Measurements from ENCODE around the gene AKAP8.
"Not testable (repeated sequence)": the region's sequence is repeated elsewhere in the genome, so short reads cannot be mapped to it uniquely, and the experiment has no call there.

AKAP8 gene

DNA sequence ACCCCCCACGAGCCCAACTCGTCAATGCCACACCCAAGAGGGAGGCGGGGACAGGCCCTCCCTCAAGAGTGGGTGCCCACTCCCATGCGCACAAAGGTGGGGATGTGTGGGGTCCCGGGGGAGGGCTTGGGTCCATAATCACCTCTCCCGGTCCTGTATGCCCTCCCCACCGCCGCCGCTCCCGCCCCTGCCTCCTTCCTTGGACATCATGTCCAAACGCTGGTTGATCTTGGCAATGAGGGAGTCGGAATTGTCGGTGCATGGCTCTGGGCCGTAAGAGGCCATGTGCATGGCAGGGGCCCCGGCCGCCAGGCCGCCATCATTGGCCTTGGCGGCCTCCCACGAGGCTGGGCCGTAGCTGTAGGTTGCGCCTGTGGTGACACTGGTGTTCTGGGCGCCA, 5.9 kb downstream of the AKAP8 start:
- DNase-seq (ENCODE audit: low spot score): no peak

DNA sequence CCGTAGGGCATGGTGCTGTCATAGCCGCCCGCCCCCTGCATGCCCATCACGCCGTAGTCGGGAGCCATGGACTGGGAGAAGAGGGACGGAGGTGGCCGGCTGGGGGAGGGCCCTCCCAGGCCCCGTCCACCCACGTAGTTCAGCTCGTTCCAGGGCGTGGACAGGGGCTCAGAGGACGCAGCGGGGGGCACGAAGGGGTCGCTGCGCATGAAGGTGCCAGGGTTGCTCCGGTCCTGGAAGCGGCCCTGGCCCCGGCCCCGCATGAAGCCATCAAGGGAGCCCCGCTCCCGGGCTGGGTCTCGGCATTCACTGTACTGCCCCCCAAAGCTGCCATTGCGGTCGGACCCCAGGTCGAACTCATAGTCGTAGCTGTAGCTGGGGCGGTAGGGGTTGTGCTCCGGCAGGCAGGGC, 6.7 kb downstream of the AKAP8 start:
- DNase-seq (ENCODE audit: low spot score): no peak

DNA sequence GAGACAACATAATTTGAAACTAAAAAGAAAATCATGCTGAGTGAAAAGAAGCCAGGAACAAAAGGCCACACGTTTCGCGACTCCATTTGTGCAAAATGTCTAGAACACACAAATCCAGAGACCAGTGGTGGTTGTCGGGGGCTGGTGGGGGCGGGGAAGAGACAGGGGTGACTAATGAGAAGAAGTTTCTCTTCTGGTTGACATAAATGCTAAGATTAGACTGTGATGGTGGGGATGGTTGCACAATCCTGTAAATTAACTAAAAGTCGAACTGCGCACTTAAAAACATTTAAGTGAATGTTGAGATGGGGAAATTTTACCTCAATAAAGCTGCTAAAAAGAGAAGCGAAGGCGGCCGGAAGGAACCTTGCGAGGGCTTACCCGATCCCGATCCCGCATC, 7.1 kb downstream of the AKAP8 start:
- no peak for DNase-seq (ENCODE audit: low spot score)

DNA sequence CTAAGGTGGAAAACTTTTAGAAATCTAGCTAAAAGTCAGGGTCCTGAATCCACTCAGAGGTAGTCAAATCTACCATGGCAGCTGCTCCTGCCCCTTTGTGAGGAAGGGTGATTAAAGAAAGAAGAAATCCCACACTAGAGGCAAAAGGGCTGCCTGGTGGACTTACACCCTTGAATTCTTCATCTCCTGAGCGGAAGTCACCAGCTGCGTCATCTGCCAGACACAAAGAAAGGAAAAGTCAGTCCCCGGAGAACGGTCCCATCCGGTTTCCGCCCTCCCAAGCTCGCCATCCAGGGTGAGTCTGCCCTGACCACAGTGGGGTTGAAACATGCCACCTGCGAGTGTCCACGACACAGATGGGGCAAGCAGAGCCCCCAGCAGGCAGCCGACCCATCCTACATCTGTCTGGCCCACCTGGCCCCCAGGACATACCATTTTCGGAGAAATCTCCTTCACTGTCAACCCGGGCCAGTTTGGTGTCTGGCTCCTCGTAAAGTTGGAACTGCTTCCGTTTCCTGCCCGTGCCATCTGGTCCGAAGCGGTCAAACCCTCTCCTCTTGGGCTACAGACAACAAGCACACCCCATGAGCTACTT, 7.7 kb downstream of the AKAP8 start:
- DNase-seq (ENCODE audit: low spot score): no peak

DNA sequence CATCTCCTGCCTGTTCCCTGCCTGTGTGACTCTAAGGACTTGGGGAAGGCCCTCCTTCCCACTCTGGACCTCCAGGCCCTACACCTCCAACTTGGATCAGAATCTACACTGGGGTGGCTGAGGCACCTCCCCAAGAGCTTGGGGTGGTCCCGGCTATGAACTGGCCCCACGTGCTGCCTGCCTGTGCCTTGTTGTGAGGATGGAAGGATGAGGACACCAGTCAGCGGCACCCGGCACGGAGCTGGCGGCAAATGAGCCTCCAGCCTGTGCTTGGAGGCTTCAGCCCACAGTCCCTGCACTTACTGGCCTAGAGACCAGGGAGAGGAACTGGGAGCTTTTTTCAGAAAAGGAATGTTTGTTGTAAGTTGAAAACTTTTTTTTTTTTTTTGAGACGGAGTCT, 8.5 kb downstream of the AKAP8 start:
- DNase-seq (ENCODE audit: low spot score): no peak

DNA sequence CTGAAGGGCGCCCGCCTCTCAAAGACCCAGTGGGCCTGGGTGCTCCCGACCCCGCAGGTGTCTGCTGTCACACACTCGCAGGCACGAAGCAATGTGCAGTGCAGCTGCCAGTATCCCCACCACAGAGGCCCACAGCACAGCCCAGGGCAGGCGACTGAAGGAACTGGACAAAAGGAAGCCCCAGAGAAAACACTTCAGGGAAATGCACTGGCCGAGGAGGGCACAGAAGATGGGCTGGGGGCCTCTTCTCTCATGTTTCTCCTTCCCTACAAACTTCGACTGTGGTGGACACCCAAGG, 10.0 kb downstream of the AKAP8 start:
- DNase-seq (ENCODE audit: low spot score): no peak

DNA sequence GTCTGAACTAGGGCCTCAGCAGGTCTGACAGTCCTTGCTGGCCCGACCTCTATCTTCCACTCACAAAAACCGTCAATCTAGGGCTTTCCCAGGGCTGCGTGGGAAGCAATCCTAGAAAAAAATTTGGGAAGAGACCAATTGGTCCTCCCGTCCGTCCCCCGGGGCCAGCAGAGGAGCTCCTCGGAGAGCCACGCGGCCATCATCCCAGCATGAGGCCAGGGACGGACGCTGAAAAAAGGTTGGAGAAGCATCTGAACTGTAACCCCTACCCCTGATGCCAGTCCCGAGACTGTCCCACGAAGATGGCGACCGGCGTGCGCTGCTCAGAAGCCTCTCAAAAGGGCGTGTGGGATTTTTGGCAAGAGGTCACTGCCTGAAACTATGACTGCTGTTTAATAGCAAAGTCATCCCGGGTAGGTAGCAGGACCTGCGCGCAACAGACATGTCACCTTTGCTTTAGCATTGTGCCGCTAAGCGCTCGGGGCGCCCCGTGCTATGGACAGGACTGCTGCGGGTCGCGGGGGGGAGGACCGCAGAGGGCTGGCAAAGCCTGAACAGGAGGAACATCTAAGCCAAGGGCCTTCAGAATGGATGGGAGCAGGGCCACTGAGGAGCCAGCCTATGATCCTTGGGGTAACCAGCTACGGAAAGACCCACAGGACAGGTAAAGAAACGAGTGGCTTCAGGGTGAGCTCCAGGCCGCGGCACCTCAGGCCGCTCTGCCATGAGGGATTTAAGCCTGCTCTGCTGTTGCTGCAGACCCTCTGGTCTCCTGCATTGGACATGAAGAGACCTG, 10.6 kb downstream of the AKAP8 start:
- no peak for DNase-seq (ENCODE audit: low spot score)

DNA sequence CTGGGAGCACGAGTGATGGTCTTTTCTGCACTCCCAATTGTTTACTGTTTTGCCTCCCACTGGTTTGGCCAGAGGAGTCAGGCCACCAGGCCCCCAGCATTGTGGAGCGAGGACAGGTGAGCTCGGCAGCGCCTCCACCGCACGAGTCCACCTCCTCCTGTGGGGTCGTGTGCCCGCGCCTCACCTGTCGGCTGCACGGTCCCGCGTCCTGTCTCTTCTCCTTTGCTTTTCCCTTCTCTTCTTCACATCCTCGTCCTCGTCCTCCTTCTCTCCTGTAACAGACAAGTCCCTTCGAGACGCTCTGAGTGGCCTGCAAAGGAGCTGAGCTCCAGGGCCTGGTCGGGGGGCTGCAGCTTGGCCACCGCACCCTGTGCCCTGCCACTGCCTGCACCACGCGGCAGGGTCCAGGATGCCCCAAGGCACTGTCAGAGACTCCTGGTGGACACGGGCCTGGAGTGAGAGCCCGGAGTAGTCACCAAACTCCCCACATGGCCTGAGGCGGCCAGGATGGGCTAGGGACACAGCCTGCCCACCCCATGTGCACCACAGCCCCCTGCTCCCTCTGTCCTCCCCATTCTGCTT, 11.4 kb downstream of the AKAP8 start:
- DNase-seq (ENCODE audit: low spot score): no peak

DNA sequence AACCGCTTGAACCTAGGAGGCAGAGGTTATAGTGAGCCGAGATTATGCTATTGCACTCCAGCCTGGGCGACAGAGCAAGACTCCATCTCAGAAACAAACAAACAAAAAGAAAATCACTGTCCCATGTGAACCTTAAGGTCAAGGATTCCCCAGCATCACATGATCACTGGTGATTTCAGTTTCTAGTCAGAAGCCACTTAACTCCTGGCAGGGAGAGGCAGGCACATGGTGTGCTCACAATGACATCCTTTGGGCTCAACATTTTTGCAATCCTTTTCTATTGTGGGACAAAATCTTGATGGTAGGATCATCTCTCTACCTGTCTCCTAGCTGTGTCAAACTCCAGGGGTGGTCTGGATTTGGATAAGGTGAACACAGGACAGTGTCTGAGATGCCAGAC, 12.1 kb downstream of the AKAP8 start:
- no peak for DNase-seq (ENCODE audit: low spot score)

DNA sequence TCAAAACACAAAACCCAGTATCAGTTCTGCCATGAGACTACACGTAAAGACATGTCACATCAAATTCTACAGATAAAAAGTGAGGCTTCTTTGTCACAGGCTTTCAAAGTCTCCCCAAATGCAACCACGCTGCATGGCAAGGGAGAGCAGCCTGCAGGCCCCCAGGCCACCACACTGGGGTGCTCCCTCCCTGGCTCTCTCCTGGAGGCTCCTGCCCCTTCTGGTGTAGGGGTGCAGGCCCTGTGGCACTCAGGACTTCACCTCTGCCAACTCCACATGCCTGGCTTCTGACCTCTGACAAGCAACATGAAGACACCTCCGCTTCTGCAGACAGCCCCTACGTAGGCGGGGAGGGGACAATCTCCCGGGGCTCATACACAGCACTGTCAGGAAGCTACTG, 14.3 kb downstream of the AKAP8 start:
- DNase-seq (ENCODE audit: low spot score): no peak

DNA sequence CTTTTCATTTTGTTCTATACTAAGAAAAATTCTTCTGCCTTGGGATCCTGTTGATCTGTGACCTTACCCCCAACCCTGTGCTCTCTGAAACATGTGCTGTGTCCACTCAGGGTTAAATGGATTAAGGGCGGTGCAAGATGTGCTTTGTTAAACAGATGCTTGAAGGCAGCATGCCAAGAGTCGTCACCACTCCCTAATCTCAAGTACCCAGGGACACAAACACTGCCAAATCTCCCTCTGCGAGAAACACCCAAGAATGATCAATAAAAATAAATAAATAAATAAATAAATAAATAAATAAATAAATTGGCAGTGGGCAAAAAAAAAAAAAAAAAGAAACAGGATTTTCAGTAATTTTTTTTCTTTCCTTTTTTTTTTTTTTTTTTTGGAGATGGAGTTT, 15.8 kb downstream of the AKAP8 start:
- DNase-seq (ENCODE audit: low spot score): not testable (repeated sequence)

DNA sequence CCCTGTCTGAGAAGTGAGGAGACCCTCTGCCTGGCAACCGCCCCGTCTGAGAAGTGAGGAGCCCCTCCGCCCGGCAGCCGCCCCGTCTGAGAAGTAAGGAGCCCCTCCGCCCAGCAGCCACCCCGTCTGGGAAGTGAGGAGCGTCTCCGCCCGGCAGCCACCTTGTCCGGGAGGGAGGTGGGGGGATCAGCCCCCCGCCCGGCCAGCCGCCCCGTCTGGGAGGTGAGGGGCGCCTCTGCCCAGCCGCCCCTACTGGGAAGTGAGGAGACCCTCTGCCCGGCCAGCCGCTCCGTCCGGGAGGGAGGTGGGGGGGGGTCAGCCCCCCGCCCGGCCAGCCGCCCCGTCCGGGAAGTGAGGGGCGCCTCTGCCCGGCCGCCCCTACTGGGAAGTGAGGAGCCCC, 16.5 kb downstream of the AKAP8 start:
- not testable (repeated sequence) for DNase-seq (ENCODE audit: low spot score)

DNA sequence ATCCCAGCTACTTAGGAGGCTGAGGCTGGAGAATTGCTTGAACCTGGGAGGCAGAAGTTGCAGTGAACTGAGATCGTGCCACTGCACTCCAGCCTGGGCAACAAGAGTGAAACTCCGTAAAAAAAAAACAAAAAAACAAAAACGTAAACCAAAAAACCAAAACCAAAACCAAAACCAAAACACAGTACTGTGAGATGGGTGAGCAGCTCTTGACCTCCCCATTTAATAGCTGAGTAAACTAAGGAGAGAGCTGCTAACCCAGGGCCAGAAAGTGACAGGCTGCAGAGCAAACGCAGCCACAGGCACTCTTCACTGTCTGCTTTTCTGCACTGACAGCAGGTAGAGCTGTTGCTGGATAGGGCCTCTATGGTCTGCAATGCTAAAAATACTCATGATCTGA, 19.6 kb downstream of the AKAP8 start:
- DNase-seq (ENCODE audit: low spot score): not testable (repeated sequence)

DNA sequence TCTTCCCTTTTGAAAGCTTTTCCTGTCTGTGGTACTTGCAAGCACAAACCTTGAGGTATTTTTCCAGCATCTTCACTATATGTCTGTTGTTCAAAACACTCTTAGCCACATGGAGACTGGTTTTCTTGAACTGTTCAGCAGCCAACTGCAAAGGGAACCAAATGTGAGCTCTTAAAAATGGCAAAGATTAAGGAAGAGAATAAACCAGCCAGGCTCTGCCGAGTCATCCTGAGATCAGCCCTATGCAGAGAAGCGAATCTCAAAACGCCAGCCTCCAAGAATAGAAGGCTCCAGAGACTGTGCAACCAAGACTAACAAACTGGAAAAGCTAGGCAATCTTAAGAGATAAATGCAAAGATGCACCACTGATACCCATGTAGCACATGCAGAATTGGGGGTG, 20.7 kb downstream of the AKAP8 start:
- DNase-seq (ENCODE audit: low spot score): no peak

DNA sequence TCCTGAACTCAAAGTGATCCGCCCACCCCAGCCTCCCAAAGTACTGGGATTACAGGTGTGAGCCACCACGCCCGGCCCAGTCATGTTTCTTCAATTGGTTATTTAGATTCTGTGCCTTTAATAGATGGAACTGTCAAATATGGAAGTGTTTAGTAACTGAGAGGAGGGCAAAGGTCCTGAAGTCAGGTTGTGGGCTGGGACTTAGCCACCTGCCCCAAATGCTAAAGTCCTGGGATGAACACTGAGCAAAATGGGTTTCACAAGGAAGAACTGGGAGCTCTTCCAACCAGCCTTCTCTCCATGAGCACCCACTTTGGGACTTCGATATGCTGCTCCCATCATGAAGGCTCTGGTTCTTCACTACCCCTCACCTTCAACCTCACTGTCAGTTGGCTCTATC, 21.7 kb downstream of the AKAP8 start:
- no peak for DNase-seq (ENCODE audit: low spot score)

DNA sequence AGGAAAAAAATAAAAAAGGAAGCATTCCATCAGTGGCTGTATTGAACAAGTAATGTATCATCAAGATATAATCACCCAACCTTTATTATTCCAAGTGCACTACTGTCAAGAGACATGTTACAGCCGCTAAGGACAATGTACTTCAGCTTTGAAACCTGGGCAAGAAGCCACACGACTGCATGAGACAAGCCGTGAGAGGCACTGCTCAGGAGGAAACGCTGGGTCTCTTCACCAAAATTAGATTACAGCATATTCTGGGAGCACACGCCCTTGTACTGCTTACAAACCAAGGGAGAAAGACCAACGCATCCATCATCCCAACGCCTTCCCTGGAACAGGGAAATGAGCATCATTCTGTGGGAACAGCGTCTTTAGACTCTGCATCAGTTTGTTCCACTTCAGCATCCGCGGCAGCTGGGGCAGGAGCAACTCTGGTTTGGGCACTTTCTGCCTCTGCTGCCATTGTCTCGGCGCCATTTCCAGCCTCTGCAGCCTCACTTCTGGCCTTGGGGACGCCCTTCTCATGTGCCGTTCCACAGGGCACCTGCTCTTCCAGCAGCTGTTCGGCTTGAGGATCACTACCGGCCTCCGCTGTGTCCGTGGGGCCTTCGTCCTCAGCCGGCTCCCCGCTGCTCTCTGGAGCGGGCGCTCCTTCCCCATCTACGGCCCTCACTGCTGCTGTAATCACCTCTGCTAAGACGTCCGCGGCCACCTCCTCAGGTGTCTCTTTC, 24.9 kb downstream of the AKAP8 start:
- no peak for DNase-seq (ENCODE audit: low spot score)

DNA sequence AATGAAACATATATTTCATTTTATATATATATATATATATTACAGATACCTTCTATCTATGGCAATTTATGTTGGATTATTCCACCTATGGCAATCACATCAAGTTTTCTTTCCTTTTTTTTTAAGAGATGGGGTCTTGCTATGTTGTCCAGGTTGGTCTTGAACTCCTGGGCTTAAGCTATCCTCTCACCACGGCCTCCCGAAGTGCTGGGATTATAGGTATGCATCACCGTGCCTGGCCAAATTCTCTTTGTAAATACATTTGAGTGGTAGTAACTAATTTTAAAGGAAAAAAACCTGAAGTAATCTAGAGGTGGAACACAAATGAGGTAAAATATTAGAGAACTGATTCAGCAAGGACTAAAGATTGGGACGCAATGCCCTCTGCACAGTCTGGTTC, 25.7 kb downstream of the AKAP8 start:
- no peak for DNase-seq (ENCODE audit: low spot score)

DNA sequence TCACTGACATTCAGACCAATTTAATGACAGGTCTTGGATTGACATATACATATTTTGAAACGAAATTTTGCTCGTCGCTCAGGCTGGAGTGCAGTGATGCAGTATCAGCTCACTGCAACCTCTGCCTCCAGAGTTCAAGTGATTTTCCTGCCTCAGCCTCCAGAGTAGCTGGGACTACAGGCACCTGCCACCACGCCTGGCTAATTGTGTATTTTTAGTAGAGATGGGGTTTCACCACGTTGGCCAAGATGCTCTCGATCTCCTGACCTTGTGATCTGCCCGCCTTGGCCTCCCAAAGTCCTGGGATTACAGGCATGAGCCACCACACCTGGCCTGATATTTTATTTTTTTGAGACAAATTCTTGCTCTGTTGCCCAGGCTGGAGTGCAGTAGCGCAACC, 27.1 kb downstream of the AKAP8 start:
- not testable (repeated sequence) for DNase-seq (ENCODE audit: low spot score)

DNA sequence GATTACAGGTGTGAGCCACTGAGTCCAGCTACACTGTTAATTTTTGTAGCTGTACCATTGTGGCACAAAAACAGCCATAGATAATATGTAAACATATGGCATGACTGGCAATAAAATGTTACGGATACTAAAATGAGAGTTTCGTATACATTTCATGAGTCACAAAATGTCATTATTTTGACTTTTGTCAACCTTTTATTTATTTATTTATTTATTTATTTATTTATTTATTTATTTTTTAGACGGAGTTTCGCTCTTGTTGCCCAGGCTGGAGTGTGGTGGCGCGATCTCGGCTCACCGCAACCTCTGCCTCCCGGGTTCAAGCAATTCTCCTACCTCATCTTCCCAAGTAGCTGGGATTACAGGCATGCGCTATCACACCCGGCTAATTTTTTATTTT, 38.3 kb downstream of the AKAP8 start:
- DNase-seq (ENCODE audit: low spot score): not testable (repeated sequence)

DNA sequence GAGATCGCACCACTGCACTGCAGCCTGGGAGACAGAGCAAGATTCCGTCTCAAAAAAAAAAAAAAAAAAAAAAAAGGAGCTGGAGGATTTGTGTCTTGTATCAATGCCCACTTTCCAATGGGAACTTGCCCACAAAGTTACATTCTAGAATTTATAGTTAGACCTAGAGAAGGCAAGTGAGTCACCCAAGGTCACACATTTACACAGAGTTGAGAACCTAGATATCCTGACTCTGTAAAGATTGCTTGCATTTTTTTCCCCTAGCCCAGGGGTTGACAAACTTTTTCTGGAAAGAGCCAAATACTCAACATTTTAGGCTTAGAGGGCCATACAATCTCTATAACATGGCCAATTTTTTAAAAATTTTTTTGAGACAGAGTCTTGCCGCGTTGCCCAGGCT, 39.5 kb downstream of the AKAP8 start:
- DNase-seq (ENCODE audit: low spot score): no peak

DNA sequence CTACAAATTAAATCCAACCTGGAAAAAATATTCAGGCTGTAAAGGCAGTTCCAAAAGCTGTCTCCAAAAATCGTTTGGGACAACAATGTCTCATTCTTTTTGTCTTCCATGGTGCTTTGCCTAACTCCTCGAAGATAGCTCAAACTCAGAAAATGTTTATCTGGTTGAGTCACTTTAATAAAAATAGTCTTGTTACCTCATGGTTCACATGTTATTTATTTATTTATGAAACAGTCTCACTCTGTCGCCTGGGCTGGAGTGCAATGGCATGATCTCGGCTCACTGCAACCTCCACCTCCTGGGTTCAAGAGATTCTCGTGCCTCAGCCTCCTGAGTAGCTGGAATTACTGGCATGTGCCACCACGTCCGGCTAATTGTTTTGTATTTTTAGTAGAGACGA, 42.4 kb downstream of the AKAP8 start:
- no peak for DNase-seq (ENCODE audit: low spot score)

DNA sequence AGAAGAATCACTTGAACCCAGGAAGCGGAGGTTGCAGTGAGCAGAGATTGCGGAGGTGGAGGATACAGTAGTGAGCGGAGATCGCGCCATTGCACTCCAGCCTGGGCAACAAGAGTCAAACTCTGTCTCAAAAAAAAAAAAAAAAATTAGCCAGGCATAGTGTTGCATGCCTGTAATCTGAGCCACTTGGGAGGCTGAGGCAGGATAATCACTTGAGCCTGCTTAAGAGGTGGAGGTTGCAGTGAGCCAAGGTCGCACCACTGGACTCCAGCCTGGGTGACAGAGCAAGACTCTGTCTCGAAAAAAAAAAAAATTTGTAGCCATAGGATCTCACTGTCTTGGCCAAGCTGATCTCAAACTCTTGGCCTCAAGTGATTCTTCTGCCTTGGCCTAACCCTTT, 43.6 kb downstream of the AKAP8 start:
- not testable (repeated sequence) for DNase-seq (ENCODE audit: low spot score)

DNA sequence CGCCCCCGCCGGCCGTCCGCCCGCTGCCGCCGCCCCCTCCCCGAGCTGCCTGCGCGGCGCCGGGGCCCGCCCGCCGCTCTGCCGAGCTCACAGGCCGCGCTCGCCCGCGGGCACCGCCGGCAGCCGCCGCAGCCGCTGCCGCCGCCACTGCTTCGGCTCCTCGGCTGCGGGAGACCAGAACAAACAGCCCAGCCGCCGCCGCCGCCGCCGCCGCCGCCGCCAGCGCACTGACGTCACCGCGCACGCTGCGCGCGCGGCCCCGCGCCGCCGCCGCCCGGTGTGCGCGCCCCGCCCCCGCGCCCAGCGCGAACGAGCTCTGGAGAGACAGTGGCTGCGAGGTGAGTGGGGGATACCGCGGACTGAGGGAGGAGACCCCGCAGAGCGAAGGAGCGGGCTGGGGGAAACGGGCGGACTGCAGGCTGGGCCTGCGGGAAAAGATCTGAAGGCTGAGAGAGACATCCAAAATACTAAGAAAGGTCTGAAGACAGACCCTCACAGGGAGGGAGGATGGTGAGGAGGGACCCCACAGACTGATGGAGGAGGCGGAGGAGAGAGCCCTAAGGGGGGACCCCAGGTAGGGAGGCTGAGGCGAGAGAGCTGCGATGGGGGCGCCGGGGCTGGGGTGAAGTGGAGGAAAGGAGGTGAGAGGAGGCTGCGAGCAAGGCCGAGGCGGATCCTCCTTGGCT, 47.1 kb downstream of the AKAP8 start, which contains the start of gene BRD4:
Gene BRD4 (minus strand): TSS at position 229 of the 686 bp plus-strand sequence. CDS start 59,440 bp downstream, outside the sequence.
- peak; percentile 77 for DNase-seq (ENCODE audit: low spot score)
